Mesendoderm (in vitro differentiated cells): ENCODE measurements around the gene ALX3.

Experiments
- DNase-seq: peaks from one replicate; pipeline ENCODE4 v3.0.0; 2013
- H2AK5ac ChIP-seq: 2 replicates; pipeline ENCODE4 v1.6.1; 2013; ENCODE audit warnings: low read length, inconsistent platforms
- H2BK120ac ChIP-seq: 2 replicates; pipeline ENCODE4 v1.6.1; 2013; ENCODE audit warnings: low read depth, mild to moderate bottlenecking, low read length, moderate library complexity, mixed read lengths
- H2BK15ac ChIP-seq: replicated peaks from 2 replicates; pipeline ENCODE4 v1.6.1; 2013; ENCODE audit warnings: low read depth, mild to moderate bottlenecking, moderate library complexity
- H2BK5ac ChIP-seq: 2 replicates; pipeline ENCODE4 v1.6.1; 2013; ENCODE audit warnings: low read length, inconsistent platforms
- H3K18ac ChIP-seq: 2 replicates; pipeline ENCODE4 v1.6.1; 2013; ENCODE audit warnings: mild to moderate bottlenecking, low read length, mixed read lengths
- H3K23ac ChIP-seq: one replicate; pipeline ENCODE4 v1.6.1; 2013; ENCODE audit warnings: low read length
- H3K27ac ChIP-seq: 2 replicates; pipeline ENCODE4 v1.5.1; 2013; ENCODE audit warnings: low read depth, mild to moderate bottlenecking, inconsistent platforms, low read length, moderate library complexity
- H3K27me3 ChIP-seq: 2 replicates; pipeline ENCODE4 v1.6.1; 2013; ENCODE audit warnings: low read length, control low read depth, mild to moderate bottlenecking, inconsistent platforms; ENCODE audit not compliant: insufficient read depth, poor library complexity
- H3K36me3 ChIP-seq: 2 replicates; pipeline ENCODE4 v1.6.1; 2013; ENCODE audit warnings: low read length, inconsistent platforms; ENCODE audit not compliant: control insufficient read depth, insufficient read depth
- H3K4ac ChIP-seq: one replicate; pipeline ENCODE4 v1.6.1; 2013; ENCODE audit warnings: low read depth, mild to moderate bottlenecking, low read length, moderate library complexity
- H3K4me1 ChIP-seq: 2 replicates; pipeline ENCODE4 v1.6.1; 2013; ENCODE audit warnings: low read depth, low read length, inconsistent platforms; ENCODE audit not compliant: control insufficient read depth
- H3K4me2 ChIP-seq: 2 replicates; pipeline ENCODE4 v1.6.1; 2013; ENCODE audit warnings: low read length
- H3K4me3 ChIP-seq: 2 replicates; pipeline ENCODE4 v1.5.1; 2013; ENCODE audit warnings: mild to moderate bottlenecking, low read length
- H3K56ac ChIP-seq: one replicate; pipeline ENCODE4 v1.6.1; 2013; ENCODE audit warnings: low read length
- H3K79me1 ChIP-seq: 2 replicates; pipeline ENCODE4 v1.6.1; 2013; ENCODE audit warnings: low read length, inconsistent platforms
- H3K79me2 ChIP-seq: 2 replicates; pipeline ENCODE4 v1.6.1; 2013; ENCODE audit warnings: mild to moderate bottlenecking, low read length; ENCODE audit not compliant: control insufficient read depth, insufficient read depth
- H3K9ac ChIP-seq: 2 replicates; pipeline ENCODE4 v1.6.1; 2013; ENCODE audit warnings: low read length, inconsistent platforms
- H4K5ac ChIP-seq: one replicate; pipeline ENCODE4 v1.6.1; 2013; ENCODE audit warnings: low read length
- H4K8ac ChIP-seq: one replicate; pipeline ENCODE4 v1.6.1; 2013; ENCODE audit warnings: low read depth, mild to moderate bottlenecking, control low read depth, low read length, moderate library complexity
- WGBS: extraction: QIAGEN DNeasy Blood & Tissue Kit; methylation state at CpG from one replicate; pipeline ENCODE4 v1.1.7; 2013; ENCODE audit warnings: low lambda C conversion rate, missing lambda C conversion rate; ENCODE audit not compliant: insufficient coverage; ENCODE audit errors: extremely low coverage; 5-methylcytosine and 5-hydroxymethylcytosine counted together

ALX3 gene

DNA sequence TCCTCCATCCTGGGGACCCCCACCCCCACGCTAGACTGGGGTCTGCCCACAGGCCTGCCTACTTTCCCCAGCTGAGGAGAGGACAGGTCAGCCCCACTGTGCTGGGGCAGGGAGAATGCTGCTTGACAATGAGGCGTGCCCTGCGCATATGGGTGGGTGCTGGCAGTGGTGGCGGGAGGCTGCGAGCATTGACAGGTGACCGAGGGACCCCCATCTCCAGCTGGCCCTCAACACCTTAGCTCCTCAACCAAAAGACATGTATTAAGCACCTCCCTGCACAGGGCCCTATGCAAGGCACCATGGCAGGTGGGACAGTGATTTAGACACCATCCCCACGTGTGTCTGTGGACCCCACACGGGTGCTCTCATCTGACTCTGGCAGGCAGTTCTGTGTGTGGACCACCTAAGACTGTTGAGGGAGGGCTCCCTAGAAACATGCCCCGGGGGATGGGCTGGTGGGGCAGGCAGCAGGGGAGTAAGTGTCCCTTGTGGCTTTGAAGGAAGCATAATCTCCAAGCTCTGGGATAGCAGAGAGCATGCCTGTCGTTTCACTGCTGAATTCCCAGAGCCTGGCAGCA, 18.4 kb upstream of the ALX3 start:
- Histone ChIP-seq H3K4ac (no peak overlapping the region), H3K79me2 (no peaks in the 10 kb centered on the region), H2AK5ac (no peak overlapping the region), H3K27ac (no peak overlapping the region), H3K27me3 (peaks cover 31% of the 10 kb centered on the region), H4K5ac (no peak overlapping the region), H3K36me3 (no peaks in the 10 kb centered on the region), H3K4me3 (no peak overlapping the region), H3K4me1 (no peaks in the 10 kb centered on the region), H4K8ac (no peak overlapping the region), H3K56ac (no peak overlapping the region), H2BK15ac (no peak overlapping the region), H3K79me1 (no peaks in the 10 kb centered on the region), H3K23ac (no peak overlapping the region), H2BK120ac (no peak overlapping the region), H3K18ac (no peak overlapping the region), H3K9ac (no peak overlapping the region), H2BK5ac (no peak overlapping the region), H3K4me2 (no peak overlapping the region)
- no CpG with 5 or more reads among the region's 10 CpGs for WGBS
- no peak for DNase-seq

DNA sequence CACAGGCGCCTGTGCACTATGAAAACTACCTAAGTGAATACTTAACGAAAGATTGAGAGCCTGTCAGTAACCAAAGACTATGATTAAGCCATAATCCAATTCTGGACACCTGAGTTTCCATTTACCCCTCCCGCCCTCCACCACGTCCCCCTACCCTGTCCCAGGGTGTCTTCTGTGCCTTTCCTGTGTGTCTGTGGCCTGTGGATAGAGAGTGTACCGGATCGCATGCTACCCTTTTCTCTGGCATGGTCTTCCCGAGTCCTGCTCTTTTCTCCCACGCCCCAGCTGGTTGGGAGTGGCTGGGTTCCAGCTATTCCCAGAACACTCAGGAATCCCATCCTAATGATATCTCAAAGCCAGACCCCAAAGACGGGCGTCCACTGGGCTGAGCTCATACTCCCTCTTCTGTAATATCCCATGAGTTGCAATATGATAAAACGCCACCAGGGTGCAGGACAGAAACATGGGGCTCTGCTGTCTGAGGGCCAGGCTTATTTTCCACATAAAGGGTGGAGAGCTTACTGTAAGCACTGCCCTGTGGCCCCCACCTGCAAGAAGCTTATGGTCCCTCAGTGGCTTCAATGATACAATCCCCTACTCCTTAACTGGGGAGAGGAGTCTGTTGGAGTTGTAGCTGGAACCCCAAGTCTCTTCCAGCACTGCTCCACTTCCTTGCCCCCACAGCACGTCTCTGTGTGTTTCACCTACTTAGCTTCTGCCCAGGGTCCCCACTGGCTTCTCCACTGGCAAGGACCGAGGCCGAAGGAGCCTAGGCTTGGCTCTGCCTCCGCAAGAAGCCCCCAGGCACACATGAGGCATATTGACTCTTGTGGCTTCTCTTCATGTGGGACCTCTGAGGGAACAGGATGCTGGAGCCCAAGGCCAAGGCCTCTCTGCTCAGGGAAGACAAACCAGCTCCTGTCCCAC, 17.6 kb upstream of the ALX3 start:
- H2BK120ac ChIP-seq: no peak overlapping the region
- H4K8ac ChIP-seq: no peak overlapping the region
- no peaks in the 10 kb centered on the region for H3K36me3 ChIP-seq
- no peaks in the 10 kb centered on the region for H3K4me1 ChIP-seq
- H3K27me3 ChIP-seq: peaks cover 39% of the 10 kb centered on the region
- no peak overlapping the region for H3K4ac ChIP-seq
- no peak overlapping the region for H3K23ac ChIP-seq
- H2AK5ac ChIP-seq: no peak overlapping the region
- peak; percentile 71 for DNase-seq
- H3K27ac ChIP-seq: no peak overlapping the region
- no peak overlapping the region for H2BK5ac ChIP-seq
- no peaks in the 10 kb centered on the region for H3K79me1 ChIP-seq
- no peak overlapping the region for H3K4me2 ChIP-seq
- no peak overlapping the region for H3K9ac ChIP-seq
- H4K5ac ChIP-seq: no peak overlapping the region
- H3K56ac ChIP-seq: no peak overlapping the region
- H3K79me2 ChIP-seq: no peaks in the 10 kb centered on the region
- no peak overlapping the region for H2BK15ac ChIP-seq
- no peak overlapping the region for H3K18ac ChIP-seq
- no peak overlapping the region for H3K4me3 ChIP-seq
- WGBS: no CpG with 5 or more reads among the region's 15 CpGs

DNA sequence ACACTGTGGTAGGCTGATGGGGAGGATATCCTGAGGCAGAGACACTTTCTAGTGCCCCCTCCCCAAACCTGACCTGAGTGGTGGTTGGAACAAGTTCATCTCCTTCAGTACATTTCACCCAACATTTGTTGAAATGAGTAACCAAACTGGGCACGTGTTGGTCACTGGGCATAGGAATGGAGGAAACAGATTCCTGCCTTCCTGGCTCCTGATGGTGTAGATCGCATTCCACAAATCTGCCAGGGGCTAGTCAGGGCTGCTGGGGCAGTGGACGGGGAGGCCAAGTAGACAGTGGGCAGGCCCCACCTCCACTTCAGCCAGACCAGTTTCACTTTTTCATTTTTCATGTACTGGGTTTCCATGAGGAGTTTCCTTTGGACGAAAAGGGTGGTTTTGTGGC, 16.5 kb upstream of the ALX3 start:
- Histone ChIP-seq H3K4ac (no peak overlapping the region), H2AK5ac (no peak overlapping the region), H3K4me1 (no peaks in the 10 kb centered on the region), H3K79me1 (no peaks in the 10 kb centered on the region), H3K56ac (no peak overlapping the region), H3K27me3 (peaks cover 47% of the 10 kb centered on the region), H3K79me2 (no peaks in the 10 kb centered on the region), H3K9ac (no peak overlapping the region), H2BK15ac (no peak overlapping the region), H3K36me3 (no peaks in the 10 kb centered on the region), H3K27ac (no peak overlapping the region), H4K5ac (no peak overlapping the region), H3K23ac (no peak overlapping the region), H4K8ac (no peak overlapping the region), H3K18ac (no peak overlapping the region), H3K4me2 (no peak overlapping the region), H3K4me3 (no peak overlapping the region), H2BK5ac (no peak overlapping the region), H2BK120ac (no peak overlapping the region)
- DNase-seq: no peak
- no CpG with 5 or more reads among the region's 4 CpGs for WGBS

DNA sequence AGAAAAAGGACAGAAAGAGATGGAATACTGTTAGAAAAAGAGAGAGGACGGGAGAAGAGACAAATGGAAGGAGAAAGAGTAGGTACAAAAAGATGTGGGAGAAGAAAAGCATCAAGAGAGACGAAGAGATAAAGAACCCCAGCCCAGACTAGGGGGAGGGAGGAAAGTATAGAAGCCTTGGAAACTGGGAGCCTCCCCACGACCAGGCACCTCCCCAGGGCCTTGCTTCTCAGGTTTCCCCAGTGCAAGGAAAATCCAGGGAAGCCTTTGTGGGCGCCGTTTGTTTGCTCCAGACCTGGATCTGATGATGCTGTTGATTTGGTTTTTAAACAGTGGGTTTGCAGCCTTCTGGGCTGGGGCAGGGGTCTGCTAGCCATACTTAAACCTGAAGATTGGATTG, 15.2 kb upstream of the ALX3 start:
- Histone ChIP-seq H3K27ac (no peak overlapping the region), H3K18ac (no peak overlapping the region), H3K27me3 (peaks cover 47% of the 10 kb centered on the region), H3K36me3 (no peaks in the 10 kb centered on the region), H2BK120ac (no peak overlapping the region), H3K79me2 (no peaks in the 10 kb centered on the region), H2AK5ac (no peak overlapping the region), H3K4me3 (no peak overlapping the region), H2BK5ac (no peak overlapping the region), H3K23ac (no peak overlapping the region), H3K4me2 (no peak overlapping the region), H3K79me1 (no peaks in the 10 kb centered on the region), H4K5ac (no peak overlapping the region), H3K9ac (no peak overlapping the region), H3K4ac (no peak overlapping the region), H3K56ac (no peak overlapping the region), H2BK15ac (no peak overlapping the region), H4K8ac (no peak overlapping the region), H3K4me1 (no peaks in the 10 kb centered on the region)
- no CpG with 5 or more reads among the region's 5 CpGs for WGBS
- DNase-seq: no peak

DNA sequence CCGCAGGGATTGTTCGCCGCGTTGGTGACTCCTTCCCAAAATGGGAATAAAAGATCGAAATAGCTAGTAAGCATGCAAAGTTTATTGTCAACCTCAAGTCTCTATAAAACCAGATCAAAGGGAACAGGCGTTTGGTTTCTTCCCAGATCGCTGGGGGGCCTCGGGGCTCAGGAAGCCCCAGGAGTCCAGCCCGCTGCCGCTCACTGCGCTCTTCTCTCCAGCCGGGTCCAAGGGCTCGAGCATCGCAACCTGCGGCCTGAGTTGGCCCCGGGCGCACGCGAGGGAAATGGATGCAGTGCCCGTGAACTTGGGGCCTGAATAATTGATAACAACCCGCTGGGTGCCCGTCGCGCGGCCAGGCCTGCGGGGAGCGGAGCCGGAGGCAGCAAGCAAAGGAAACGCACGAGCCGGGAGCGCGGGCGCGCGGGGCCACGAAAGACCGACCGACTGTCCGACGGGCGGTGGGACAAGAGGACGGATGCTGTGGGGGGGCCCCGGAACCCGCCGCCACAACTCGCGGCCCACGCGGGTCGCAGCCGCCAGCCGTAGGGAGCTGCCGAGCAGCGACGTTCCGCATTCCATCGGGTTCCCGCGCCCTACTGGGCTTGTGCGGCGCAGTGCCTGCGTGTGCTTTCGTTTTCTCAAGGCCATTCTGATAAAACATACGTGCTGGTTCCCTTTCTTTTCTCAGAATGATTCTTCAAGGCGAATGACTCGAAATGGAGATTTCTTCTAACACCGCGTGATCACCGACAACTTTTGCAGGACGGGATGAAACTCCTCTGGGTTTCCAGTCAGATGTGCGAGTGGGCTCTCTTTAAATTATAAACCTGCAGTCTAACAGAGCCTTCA, 14.0 kb upstream of the ALX3 start:
- Histone ChIP-seq H2BK15ac (no peak overlapping the region), H3K4me3 (no peak overlapping the region), H3K27me3 (peaks cover 47% of the 10 kb centered on the region), H4K8ac (no peak overlapping the region), H3K79me1 (no peaks in the 10 kb centered on the region), H3K27ac (no peak overlapping the region), H3K4ac (no peak overlapping the region), H3K4me2 (peak overlapping the region; percentile 25), H2BK5ac (no peak overlapping the region), H3K36me3 (no peaks in the 10 kb centered on the region), H3K56ac (no peak overlapping the region), H2BK120ac (no peak overlapping the region), H3K79me2 (no peaks in the 10 kb centered on the region), H2AK5ac (no peak overlapping the region), H3K18ac (no peak overlapping the region), H3K4me1 (no peaks in the 10 kb centered on the region), H4K5ac (no peak overlapping the region), H3K9ac (no peak overlapping the region), H3K23ac (no peak overlapping the region)
- DNase-seq: no peak
- whole genome bisulfite sequencing: no CpG with 5 or more reads among the region's 72 CpGs
